Gastroesophageal sphincter (tissue), 3 donors: Measurements from ENCODE around the gene ZCCHC4.

Experiments
- POLR2A ChIP-seq, 2 donors: fragments of 450-650 bp; IDR thresholded peaks; one replicate each; pipeline ENCODE4 v1.6.1; 2017; ENCODE audit warnings: antibody characterized with exemption in 2 of 2, mild to moderate bottlenecking in 2 of 2, moderate library complexity in 1 of 2
- POLR2AphosphoS5 ChIP-seq: sonication (generic); formaldehyde crosslinking; IDR thresholded peaks from one replicate; pipeline ENCODE4 v1.6.1; 2017; ENCODE audit warnings: antibody characterized with exemption
- TF ChIP-seq, protein P1 (sequence below), 4 experiments: fragments of 200-600 bp in 2 of 4; fragments of 450-650 bp in 2 of 4; sonication (generic) in 1 of 4; IDR thresholded peaks; one replicate each; pipeline ENCODE4 v1.5.1; 2017 to 2019; ENCODE audit warnings: antibody characterized with exemption in 4 of 4, mild to moderate bottlenecking in 2 of 4, moderate library complexity in 2 of 4

DNA sequence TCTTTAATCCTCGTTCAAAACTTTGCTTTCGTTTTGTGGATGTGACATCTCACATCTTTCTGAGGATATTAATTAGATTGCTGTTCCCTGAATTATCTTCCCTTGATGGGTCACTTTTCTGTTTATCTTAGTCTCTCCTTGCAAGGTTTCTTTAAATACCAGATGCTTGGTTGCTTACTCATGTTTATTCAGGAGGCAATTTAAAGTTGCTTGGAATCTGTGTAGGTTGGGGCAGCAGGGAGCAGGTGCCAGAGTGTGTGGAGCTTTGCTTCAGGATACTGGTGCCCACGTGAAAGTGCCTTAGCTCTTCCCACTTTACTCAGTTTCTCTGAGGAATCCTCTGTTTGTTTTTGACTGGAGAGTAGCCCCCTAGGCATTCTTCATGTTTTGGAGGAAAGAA, 88.5 kb downstream of the ZCCHC4 start:
- TF ChIP-seq, protein P1, sequence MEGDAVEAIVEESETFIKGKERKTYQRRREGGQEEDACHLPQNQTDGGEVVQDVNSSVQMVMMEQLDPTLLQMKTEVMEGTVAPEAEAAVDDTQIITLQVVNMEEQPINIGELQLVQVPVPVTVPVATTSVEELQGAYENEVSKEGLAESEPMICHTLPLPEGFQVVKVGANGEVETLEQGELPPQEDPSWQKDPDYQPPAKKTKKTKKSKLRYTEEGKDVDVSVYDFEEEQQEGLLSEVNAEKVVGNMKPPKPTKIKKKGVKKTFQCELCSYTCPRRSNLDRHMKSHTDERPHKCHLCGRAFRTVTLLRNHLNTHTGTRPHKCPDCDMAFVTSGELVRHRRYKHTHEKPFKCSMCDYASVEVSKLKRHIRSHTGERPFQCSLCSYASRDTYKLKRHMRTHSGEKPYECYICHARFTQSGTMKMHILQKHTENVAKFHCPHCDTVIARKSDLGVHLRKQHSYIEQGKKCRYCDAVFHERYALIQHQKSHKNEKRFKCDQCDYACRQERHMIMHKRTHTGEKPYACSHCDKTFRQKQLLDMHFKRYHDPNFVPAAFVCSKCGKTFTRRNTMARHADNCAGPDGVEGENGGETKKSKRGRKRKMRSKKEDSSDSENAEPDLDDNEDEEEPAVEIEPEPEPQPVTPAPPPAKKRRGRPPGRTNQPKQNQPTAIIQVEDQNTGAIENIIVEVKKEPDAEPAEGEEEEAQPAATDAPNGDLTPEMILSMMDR (IDR thresholded peaks at IDR 0.05): no peak
- TF ChIP-seq POLR2A (IDR thresholded peaks at IDR 0.05) (no peak), POLR2AphosphoS5 (no peak)
